Smooth muscle cell (in vitro differentiated cells): ENCODE results near the gene SLC44A1. TPM values are rescaled to one million over a fixed set of nuclear protein-coding genes. Genes with fewer than 3 reads are reported as not detected.

Experiments used
- DNase-seq: peaks from one replicate; lab custom pipeline; 2025; ENCODE audit not compliant: unreplicated experiment; lab: John Stamatoyannopoulos, UW
- H2AFZ ChIP-seq: fragments of 200-600 bp; sonication (generic); 2 replicates; pipeline ENCODE4 v1.6.0; 2016; ENCODE audit warnings: antibody characterized with exemption, low read depth, mild to moderate bottlenecking
- H3F3A ChIP-seq: fragments of 200-600 bp; sonication (generic); 2 replicates; pipeline ENCODE4 v1.6.0; 2017; ENCODE audit warnings: antibody characterized with exemption, low read depth
- H3K27ac ChIP-seq: fragments of 200-600 bp; sonication (generic); 2 replicates; pipeline ENCODE4 v1.5.1; 2016; ENCODE audit warnings: low read depth, mild to moderate bottlenecking
- H3K27me3 ChIP-seq: fragments of 200-600 bp; sonication (generic); 2 replicates; pipeline ENCODE4 v1.6.1; 2016; ENCODE audit warnings: low read depth, mild to moderate bottlenecking
- H3K36me3 ChIP-seq: fragments of 200-600 bp; sonication (generic); 2 replicates; pipeline ENCODE4 v1.5.1; 2016; ENCODE audit warnings: low read depth
- H3K4me1 ChIP-seq: fragments of 200-600 bp; sonication (generic); 2 replicates; pipeline ENCODE4 v1.5.1; 2016; ENCODE audit warnings: low read depth
- H3K4me2 ChIP-seq: fragments of 200-600 bp; sonication (generic); 2 replicates; pipeline ENCODE4 v1.6.0; 2016; ENCODE audit warnings: mild to moderate bottlenecking
- H3K4me3 ChIP-seq: fragments of 200-600 bp; sonication (generic); 2 replicates; pipeline ENCODE4 v1.5.1; 2016; ENCODE audit warnings: mild to moderate bottlenecking
- H3K79me2 ChIP-seq: fragments of 200-600 bp; sonication (generic); 2 replicates; pipeline ENCODE4 v1.6.0; 2016; ENCODE audit warnings: low read depth, mild to moderate bottlenecking
- H3K9ac ChIP-seq: fragments of 200-600 bp; sonication (generic); 2 replicates; pipeline ENCODE4 v1.6.0; 2016; ENCODE audit warnings: low read depth
- H3K9me3 ChIP-seq: fragments of 200-600 bp; sonication (generic); replicated peaks from 2 replicates; pipeline ENCODE4 v1.5.1; 2016; ENCODE audit warnings: low read depth
- H4K20me1 ChIP-seq: fragments of 200-600 bp; sonication (generic); 2 replicates; pipeline ENCODE4 v1.6.0; 2016; ENCODE audit warnings: low read depth
- WGBS: methylation state at CpG from one replicate; pipeline ENCODE4 v1.1.7; 2016; ENCODE audit warnings: low lambda C conversion rate; 5-methylcytosine and 5-hydroxymethylcytosine counted together
- polyA plus RNA-seq: library from polyadenylated mRNA; unstranded; fragments of >200 nt; fragmentation: Nextera tagmentation; extraction: Ambion mirVana; gene quantifications from 2 replicates; pipeline ENCODE4 v1.2.1, GENCODE V29; 2016
- total RNA-seq: library from RNA; depleted of rRNA; stranded (reverse); fragments of >200 nt; gene quantifications from 2 replicates; pipeline ENCODE4 v1.2.3, GENCODE V29; 2014
- TF ChIP-seq, protein P1 (sequence below): fragments of 200-600 bp; sonication (generic); IDR thresholded peaks from 2 replicates; pipeline ENCODE4 v1.5.1; 2017; ENCODE audit warnings: borderline replicate concordance, mild to moderate bottlenecking, antibody characterized with exemption; ENCODE audit not compliant: insufficient read depth, poor library complexity, severe bottlenecking

SLC44A1 gene
- total and polyA plus RNA-seq, 2 experiments from 2014 or later: 14.0 to 22.2 TPM

DNA sequence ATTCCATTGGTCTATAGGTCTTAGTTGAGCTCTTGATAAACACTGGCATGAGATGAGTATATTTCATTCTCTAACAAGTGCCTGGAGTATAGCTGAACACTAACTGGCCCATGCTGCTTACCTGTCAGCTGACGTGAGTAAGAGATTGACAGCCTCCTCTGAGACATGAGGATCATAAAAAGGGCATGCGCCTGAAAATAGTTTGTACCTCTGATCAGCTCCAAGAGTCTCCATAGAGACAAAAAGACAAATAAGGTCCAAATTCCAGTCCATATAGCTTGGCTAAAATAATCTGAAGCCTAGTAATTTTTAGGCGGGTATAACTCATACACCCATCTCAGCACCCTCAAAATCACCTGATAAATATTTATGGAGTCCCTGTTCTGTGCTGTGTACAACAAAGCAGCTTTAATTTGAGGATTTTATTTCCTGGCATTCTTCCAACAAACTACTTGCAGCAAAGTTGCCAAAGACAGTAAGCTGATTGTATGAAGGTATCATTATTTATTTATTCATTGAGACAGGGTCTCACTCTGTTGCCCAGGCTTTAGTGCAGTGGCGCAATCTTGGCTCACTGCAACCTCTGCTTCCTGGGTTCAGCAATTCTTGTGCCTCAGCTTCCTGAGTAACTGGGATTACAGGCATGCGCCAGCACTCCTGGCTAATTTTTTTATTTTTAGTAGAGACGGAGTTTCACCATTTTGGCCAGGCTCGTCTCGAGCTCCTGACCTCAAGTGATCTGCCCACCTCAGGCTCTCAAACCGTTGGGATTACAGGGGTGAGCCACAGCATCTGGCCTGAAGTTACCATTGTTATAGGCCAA lies 187.2 kb downstream of the SLC44A1 start:
- no peaks in the 10 kb centered on the region for H3K4me1 ChIP-seq
- no peaks in the 10 kb centered on the region for H3K27me3 ChIP-seq
- H4K20me1 ChIP-seq: no peaks in the 10 kb centered on the region
- H3K4me2 ChIP-seq: no peak overlapping the region
- no peak overlapping the region for H2AFZ ChIP-seq
- H3K79me2 ChIP-seq: no peaks in the 10 kb centered on the region
- DNase-seq: no peak
- H3K9ac ChIP-seq: no peak overlapping the region
- WGBS: 91% methylated on average over 9 of the region's 9 CpGs
- H3F3A ChIP-seq: no peaks in the 10 kb centered on the region
- H3K27ac ChIP-seq: no peak overlapping the region
- TF ChIP-seq, protein P1, sequence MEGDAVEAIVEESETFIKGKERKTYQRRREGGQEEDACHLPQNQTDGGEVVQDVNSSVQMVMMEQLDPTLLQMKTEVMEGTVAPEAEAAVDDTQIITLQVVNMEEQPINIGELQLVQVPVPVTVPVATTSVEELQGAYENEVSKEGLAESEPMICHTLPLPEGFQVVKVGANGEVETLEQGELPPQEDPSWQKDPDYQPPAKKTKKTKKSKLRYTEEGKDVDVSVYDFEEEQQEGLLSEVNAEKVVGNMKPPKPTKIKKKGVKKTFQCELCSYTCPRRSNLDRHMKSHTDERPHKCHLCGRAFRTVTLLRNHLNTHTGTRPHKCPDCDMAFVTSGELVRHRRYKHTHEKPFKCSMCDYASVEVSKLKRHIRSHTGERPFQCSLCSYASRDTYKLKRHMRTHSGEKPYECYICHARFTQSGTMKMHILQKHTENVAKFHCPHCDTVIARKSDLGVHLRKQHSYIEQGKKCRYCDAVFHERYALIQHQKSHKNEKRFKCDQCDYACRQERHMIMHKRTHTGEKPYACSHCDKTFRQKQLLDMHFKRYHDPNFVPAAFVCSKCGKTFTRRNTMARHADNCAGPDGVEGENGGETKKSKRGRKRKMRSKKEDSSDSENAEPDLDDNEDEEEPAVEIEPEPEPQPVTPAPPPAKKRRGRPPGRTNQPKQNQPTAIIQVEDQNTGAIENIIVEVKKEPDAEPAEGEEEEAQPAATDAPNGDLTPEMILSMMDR: no peak
- no peak overlapping the region for H3K4me3 ChIP-seq
- no peaks in the 10 kb centered on the region for H3K36me3 ChIP-seq
- H3K9me3 ChIP-seq: no peaks in the 10 kb centered on the region

DNA sequence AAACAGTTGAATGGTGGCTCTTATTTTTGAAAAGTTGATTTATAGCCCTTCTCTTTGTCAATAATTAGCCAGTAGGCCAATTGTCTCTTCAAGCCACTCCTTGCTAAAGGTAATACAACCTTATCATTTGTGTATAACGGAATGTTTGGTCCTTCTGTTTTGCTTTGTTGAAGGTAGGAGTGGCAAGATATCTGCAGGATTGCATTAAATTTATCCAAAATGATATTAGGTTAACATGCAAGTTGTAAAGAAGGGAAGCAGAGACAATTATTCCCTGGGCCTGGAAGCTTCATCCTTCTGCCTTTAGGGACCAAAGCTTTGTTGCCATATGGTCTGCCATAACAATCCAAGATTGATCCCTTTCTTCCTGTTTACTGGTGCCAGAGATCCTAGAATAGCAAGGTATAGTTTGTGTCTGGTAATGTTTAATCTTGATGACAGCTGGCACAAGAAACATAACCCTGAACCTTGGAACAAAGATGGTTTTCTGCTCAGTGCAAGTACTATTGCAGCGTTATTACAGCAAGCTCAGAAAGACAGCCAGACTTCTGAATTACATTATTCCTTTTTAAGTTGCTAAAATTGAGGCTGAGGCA lies 187.9 kb downstream of the SLC44A1 start:
- Histone ChIP-seq H2AFZ (no peak overlapping the region), H3K9ac (no peak overlapping the region), H3K27me3 (no peaks in the 10 kb centered on the region), H3K9me3 (no peaks in the 10 kb centered on the region), H3F3A (no peaks in the 10 kb centered on the region), H3K4me2 (no peak overlapping the region), H3K79me2 (no peaks in the 10 kb centered on the region), H3K27ac (no peak overlapping the region), H3K36me3 (no peaks in the 10 kb centered on the region), H3K4me1 (no peaks in the 10 kb centered on the region), H3K4me3 (no peak overlapping the region), H4K20me1 (no peaks in the 10 kb centered on the region)
- DNase-seq: no peak
- TF ChIP-seq, protein P1: no peak
- WGBS: 95% methylated on average over 2 of the region's 2 CpGs

DNA sequence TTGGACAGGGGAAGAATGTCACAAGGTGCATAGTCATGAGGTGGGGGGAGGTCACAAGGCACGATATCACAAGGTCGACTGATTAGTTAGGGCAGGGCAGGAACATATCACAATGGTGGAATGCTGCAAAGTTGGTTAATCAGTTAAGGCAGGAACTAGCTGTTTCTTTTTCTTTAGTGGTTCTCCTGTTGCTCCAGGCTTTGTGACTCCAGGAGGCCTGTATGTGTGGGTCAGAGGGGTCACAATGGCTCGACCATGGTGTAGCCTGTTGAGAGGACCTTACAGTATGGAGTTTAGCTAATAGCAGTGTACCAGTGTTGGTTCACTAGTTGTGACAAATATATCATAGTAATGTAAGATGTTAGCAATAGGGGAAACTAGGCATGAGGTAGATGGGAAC lies 191.0 kb downstream of the SLC44A1 start:
- Histone ChIP-seq H3K27ac (no peak overlapping the region), H3K9me3 (no peaks in the 10 kb centered on the region), H3K9ac (no peak overlapping the region), H4K20me1 (no peaks in the 10 kb centered on the region), H3K4me1 (peaks cover 8% of the 10 kb centered on the region), H3K27me3 (no peaks in the 10 kb centered on the region), H3K4me2 (no peak overlapping the region), H3K4me3 (no peak overlapping the region), H3K79me2 (no peaks in the 10 kb centered on the region), H2AFZ (no peak overlapping the region), H3K36me3 (no peaks in the 10 kb centered on the region), H3F3A (peaks cover 4% of the 10 kb centered on the region)
- WGBS: 95% methylated on average over 3 of the region's 3 CpGs
- TF ChIP-seq, protein P1: no peak
- DNase-seq: no peak
